GM21447 (cell line): ENCODE results near the gene TNK2.

Experiments
- ATAC-seq: cut with Tn5 transposase; IDR thresholded peaks from one replicate; pipeline ENCODE4 v1.9.1; 2021; ENCODE audit not compliant: unreplicated experiment

Gene TNK2

DNA sequence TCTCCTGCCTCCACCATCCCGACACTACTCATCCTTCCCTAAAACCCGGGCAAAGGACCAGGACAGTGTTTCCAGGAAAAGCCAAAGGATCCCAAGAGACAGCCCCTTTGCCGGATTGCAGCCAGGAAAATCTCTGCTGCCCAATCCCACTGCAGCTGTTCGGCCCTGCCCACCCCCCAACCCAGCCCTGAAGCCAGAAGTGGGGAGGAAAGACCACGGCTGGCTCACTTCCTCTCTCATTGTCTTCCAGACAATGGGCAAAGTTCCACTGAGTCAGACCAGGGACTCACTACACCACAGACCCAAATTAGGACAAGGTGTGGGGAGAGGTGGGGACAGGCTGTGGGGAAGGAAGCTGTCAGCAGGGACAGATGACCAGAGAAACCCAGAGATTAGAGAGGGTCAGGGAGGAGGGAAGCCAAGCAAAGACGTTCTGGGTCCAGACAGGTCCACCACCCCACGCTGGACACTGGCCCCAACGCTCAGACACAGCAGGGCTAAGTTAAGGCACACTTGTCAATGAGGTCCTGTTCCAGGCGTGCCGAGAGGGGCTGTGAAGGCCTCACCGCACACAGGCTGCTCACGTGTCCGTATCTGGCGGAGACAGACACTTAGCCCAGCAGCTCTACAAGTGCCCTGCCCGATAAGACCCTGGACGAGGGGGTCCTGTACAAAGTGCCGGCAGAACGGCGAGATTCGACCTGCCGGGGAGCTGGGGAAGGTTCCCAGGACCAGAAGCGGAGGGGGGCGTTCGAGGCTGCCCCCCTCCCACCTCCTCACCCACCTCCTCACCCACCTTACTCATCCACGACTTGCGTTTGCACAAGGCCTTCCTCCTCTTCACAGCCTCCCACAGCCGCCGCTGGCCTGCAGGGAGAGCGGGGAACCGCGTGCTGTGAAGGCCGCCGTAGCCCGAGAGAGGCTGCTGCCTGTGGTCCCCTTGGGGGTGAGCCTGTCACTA lies 21.9 kb downstream of the TNK2 start:
- ATAC-seq: no peak

GRCh38 chr3:195885036-195885891 lies 23.1 kb downstream of the TNK2 start:
- ATAC-seq: no peak

- ATAC-seq: no peak
Measured at GRCh38 chr3:195884691-195885035, 23.7 kb downstream of the TNK2 start.

DNA sequence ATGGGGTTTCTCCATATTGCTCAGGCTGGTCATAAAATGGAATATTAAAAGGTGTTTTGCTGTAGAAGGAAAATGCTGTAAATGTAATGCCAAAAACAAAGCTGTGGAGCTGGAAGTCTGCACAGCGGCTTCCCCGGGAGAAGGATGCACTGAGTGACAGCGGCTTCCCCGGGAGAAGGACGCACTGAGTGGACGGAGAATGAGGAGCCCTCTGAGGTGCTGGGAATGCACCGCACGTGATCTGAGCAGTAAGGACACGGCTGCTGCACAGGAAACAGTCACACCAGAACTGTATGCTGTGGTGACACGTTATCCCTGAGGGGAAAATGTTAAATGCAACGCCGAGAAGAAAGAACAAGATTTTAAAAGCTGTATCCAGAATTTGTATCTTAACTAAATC lies 24.6 kb downstream of the TNK2 start:
- no peak for ATAC-seq

DNA sequence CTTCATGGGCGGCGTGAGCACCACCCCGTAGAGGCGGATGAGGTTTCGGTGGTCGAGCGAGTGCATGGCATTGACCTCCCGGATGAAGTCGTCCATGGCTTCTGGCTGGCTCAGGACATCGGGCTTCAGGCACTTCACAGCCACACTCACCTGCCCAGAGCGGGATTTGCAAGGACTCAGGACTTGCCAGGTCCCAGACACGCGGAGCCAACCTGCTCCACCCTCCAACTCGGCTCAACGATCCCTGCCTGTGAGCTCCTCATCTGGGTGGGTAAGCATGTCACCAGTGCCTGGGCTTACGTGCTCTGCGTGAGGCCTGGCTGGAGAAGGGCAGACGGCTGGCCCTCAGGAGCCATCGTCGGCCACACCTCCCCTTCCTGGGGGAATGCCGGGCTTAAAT lies 25.2 kb downstream of the TNK2 start:
- ATAC-seq: no peak

- ATAC-seq: no peak
Measured at GRCh38 chr3:195882002-195882441, 26.3 kb downstream of the TNK2 start.

DNA sequence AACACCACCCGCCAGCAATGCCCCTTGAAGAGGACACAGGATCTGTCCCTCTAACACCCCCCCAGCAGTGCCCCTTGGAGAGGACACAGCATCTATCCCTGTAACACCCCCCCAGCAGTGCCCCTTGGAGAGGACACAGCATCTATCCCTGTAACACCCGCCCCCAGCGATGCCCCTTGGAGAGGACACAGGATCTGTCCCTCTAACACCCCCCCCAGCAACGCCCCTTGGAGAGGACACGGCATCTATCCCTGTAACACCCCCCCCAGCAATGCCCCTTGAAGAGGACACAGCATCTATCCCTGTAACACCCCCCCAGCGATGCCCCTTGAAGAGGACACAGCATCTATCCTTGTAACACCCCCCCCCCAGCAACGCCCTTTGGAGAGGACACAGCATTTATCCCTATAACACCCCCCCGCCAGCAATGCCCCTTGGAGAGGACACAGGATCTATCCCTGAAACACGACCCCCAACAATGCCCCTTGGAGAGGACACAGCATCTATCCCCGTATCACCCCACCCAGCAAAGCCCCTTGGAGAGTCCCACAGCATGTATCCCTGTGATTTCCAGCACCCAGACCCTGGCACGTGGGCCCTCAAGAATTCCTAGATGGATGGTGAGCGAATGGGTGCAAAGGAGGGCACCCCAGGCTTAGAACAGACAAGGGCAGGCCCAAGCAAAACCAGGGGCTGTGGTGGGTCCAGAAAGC lies 26.9 kb downstream of the TNK2 start:
- no peak for ATAC-seq

- no peak for ATAC-seq
Measured at GRCh38 chr3:195880037-195880431, 28.3 kb downstream of the TNK2 start.

GRCh38 chr3:195879416-195880036 lies 28.8 kb downstream of the TNK2 start:
- no peak for ATAC-seq

GRCh38 chr3:195878424-195879274 lies 29.7 kb downstream of the TNK2 start:
- ATAC-seq: no peak

DNA sequence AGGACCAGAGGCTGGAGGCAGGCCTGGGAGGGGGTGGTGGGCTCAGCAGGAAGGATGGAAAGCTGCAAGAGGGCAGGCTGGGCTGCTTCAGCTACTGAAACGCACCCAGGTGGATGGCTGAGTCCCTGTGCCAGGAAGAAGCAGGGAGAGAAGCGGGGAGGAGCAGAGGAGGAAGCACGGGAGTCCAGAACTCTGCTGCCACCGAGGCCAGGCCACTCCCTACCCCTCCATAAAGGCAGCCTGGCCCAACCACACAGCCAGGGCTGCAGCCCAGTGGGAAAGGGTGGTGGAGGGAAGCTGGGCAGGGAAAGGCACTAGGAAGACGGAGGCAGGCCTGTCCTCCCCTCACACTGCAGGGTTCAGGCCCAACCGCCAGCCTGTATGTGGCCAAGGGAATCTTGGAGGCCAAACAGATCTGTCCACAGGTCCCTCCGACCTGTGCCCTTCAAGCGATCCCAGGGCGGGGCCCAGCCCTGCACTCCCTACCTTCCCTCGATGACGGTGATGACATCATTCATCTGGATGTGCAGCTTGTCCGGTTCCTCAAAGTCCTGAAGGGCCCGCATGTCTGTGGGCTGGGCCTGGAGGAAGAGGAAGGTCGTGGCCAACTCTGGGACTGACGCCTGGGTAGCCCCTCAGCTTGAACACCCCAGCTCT lies 30.5 kb downstream of the TNK2 start:
- no peak for ATAC-seq

- ATAC-seq: no peak
Measured at GRCh38 chr3:195877136-195877715, 31.1 kb downstream of the TNK2 start.

GRCh38 chr3:195876297-195877064 lies 31.9 kb downstream of the TNK2 start:
- no peak for ATAC-seq

- no peak for ATAC-seq
Measured at GRCh38 chr3:195875482-195876236, 32.7 kb downstream of the TNK2 start.

- no peak for ATAC-seq
Measured at GRCh38 chr3:195873971-195874370, 34.4 kb downstream of the TNK2 start.

GRCh38 chr3:195873281-195873887 lies 35.0 kb downstream of the TNK2 start:
- ATAC-seq: no peak

- no peak for ATAC-seq
Measured at GRCh38 chr3:195872800-195873199, 35.6 kb downstream of the TNK2 start.
